HepG2 (cell line): Measurements from ENCODE around the gene PIK3IP1. TPM values are rescaled to one million over a fixed set of nuclear protein-coding genes. Genes with fewer than 3 reads are reported as not detected.

Experiments used
- AHR ChIP-seq: IDR thresholded peaks from 2 replicates; pipeline ENCODE4 v1.6.1; 2018; ENCODE audit warnings: missing genetic modification reagents, missing compliant biosample characterization
- BORCS8-MEF2B ChIP-seq: sonication (generic); formaldehyde crosslinking; IDR thresholded peaks from 2 replicates; pipeline ENCODE4 v1.8.0; 2022; ENCODE audit warnings: mild to moderate bottlenecking, missing genetic modification reagents
- DPF2 ChIP-seq: sonication (generic); formaldehyde crosslinking; IDR thresholded peaks from 2 replicates; pipeline ENCODE4 v1.4.0; 2020; ENCODE audit warnings: mild to moderate bottlenecking, low read depth, missing genetic modification reagents, borderline replicate concordance
- EHMT2 ChIP-seq: fragments of 200-600 bp; sonication (generic); IDR thresholded peaks from 2 replicates; pipeline ENCODE4 v1.7.0; 2017; ENCODE audit warnings: antibody characterized with exemption, low read depth, low read length, borderline replicate concordance
- KDM4B ChIP-seq: sonication (generic); formaldehyde crosslinking; IDR thresholded peaks from 2 replicates; pipeline ENCODE4 v1.4.0; 2020; ENCODE audit warnings: missing genetic modification reagents
- KLF16 ChIP-seq, 2 experiments: sonication (generic) in 1 of 2; formaldehyde crosslinking in 1 of 2; IDR thresholded peaks; 2 replicates each; pipeline versions ENCODE4 v1.6.1 to v1.8.0; 2016 to 2023; ENCODE audit warnings: missing genetic modification reagents in 2 of 2, missing compliant biosample characterization in 1 of 2
- LCORL ChIP-seq, 2 experiments: fragments of 450-650 bp in 1 of 2; sonication (generic) in 1 of 2; formaldehyde crosslinking in 1 of 2; IDR thresholded peaks; 2 replicates each; pipeline versions ENCODE4 v1.5.0 to v1.6.1; 2017 to 2020; ENCODE audit warnings: antibody characterized with exemption in 1 of 2, missing genetic modification reagents in 1 of 2
- NR2F6 ChIP-seq, 2 experiments: IDR thresholded peaks; 2 replicates each; pipeline ENCODE4 v1.6.1; 2016; ENCODE audit warnings: antibody characterized with exemption in 1 of 2, mild to moderate bottlenecking in 1 of 2
- ONECUT2 ChIP-seq: sonication (generic); formaldehyde crosslinking; IDR thresholded peaks from 2 replicates; pipeline ENCODE4 v1.4.0; 2020; ENCODE audit warnings: missing genetic modification reagents
- PHF20 ChIP-seq: sonication (generic); formaldehyde crosslinking; IDR thresholded peaks from 2 replicates; pipeline ENCODE4 v1.5.0; 2020; ENCODE audit warnings: mild to moderate bottlenecking, missing genetic modification reagents
- REPIN1 ChIP-seq: sonication (generic); formaldehyde crosslinking; IDR thresholded peaks from 2 replicates; pipeline ENCODE4 v1.8.0; 2022; ENCODE audit warnings: missing genetic modification reagents, low read depth, mild to moderate bottlenecking, borderline replicate concordance
- TOE1 ChIP-seq: sonication (generic); formaldehyde crosslinking; IDR thresholded peaks from 2 replicates; pipeline ENCODE4 v1.4.0; 2020; ENCODE audit warnings: mild to moderate bottlenecking, missing genetic modification reagents
- ZNF292 ChIP-seq: sonication (generic); formaldehyde crosslinking; IDR thresholded peaks from 2 replicates; pipeline ENCODE4 v1.8.1; 2022; ENCODE audit warnings: mild to moderate bottlenecking, low read depth, missing genetic modification reagents, borderline replicate concordance
- ZNF296 ChIP-seq: sonication (generic); formaldehyde crosslinking; conservative IDR thresholded peaks from 2 replicates; pipeline ENCODE4 v1.5.0; 2020; ENCODE audit warnings: mild to moderate bottlenecking, missing genetic modification reagents
- ZNF326 ChIP-seq: sonication (generic); formaldehyde crosslinking; IDR thresholded peaks from 2 replicates; pipeline ENCODE4 v1.4.0; 2020; ENCODE audit warnings: missing genetic modification reagents, borderline replicate concordance
- ZNF547 ChIP-seq: sonication (generic); formaldehyde crosslinking; IDR thresholded peaks from 2 replicates; pipeline ENCODE4 v1.5.1; 2020; ENCODE audit warnings: mild to moderate bottlenecking, missing genetic modification reagents
- ZNF550 ChIP-seq: sonication (generic); formaldehyde crosslinking; IDR thresholded peaks from 2 replicates; pipeline ENCODE4 v1.4.0; 2020; ENCODE audit warnings: mild to moderate bottlenecking, missing genetic modification reagents, borderline replicate concordance
- ZNF660 ChIP-seq: sonication (generic); formaldehyde crosslinking; IDR thresholded peaks from 2 replicates; pipeline ENCODE4 v1.5.1; 2020; ENCODE audit warnings: mild to moderate bottlenecking, low read depth, missing genetic modification reagents, borderline replicate concordance
- ZNF747 ChIP-seq: sonication (generic); formaldehyde crosslinking; IDR thresholded peaks from 2 replicates; pipeline ENCODE4 v1.8.1; 2023; ENCODE audit warnings: missing genetic modification reagents, mild to moderate bottlenecking, borderline replicate concordance
- ZNF773 ChIP-seq: sonication (generic); formaldehyde crosslinking; IDR thresholded peaks from 2 replicates; pipeline ENCODE4 v1.4.0; 2020; ENCODE audit warnings: missing genetic modification reagents, borderline replicate concordance
- polyA plus RNA-seq, 8 experiments: library from polyadenylated mRNA; depleted of rRNA in 3 of 8; stranded (reverse) in 7 of 8; unstranded in 1 of 8; fragments of >200 nt; fragmentation: Illumina TruSeq in 4 of 8; extraction: Trizol in 4 of 8; gene quantifications; 2 replicates each; pipeline versions ENCODE4 v1.2.1 to v1.2.3, GENCODE V29; 2011 to 2016; ENCODE audit warnings: low read depth in 4 of 8, missing spikeins in 1 of 8, mixed read lengths in 1 of 8; ENCODE audit not compliant: insufficient read depth in 1 of 8
- total RNA-seq, 5 experiments: library from RNA; depleted of rRNA; stranded (reverse); fragments of >200 nt; fragmentation: Illumina TruSeq; extraction: Trizol; gene quantifications; 2 replicates each; pipeline ENCODE4 v1.2.3, GENCODE V29; 2016; ENCODE audit warnings: low read depth in 1 of 5
- TF ChIP-seq, protein P1 (sequence below): sonication (generic); formaldehyde crosslinking; IDR thresholded peaks from 2 replicates; pipeline ENCODE4 v1.8.1; 2023; ENCODE audit warnings: missing genetic modification reagents, inconsistent platforms, borderline replicate concordance
- TF ChIP-seq, protein P2 (sequence below): sonication (generic); formaldehyde crosslinking; IDR thresholded peaks from 2 replicates; pipeline ENCODE4 v1.4.0; 2020; ENCODE audit warnings: mild to moderate bottlenecking, missing genetic modification reagents, borderline replicate concordance
- TF ChIP-seq, protein P3 (sequence below): sonication (generic); formaldehyde crosslinking; IDR thresholded peaks from 2 replicates; pipeline ENCODE4 v1.4.0; 2020; ENCODE audit warnings: low read depth, mild to moderate bottlenecking, missing genetic modification reagents
- TF ChIP-seq, protein P4 (sequence below): sonication (generic); formaldehyde crosslinking; IDR thresholded peaks from 2 replicates; pipeline ENCODE4 v1.5.1; 2020; ENCODE audit warnings: missing genetic modification reagents, mild to moderate bottlenecking, borderline replicate concordance

Gene PIK3IP1
- total and polyA plus RNA-seq, 2 of the 13 experiments (the other 11 are each of a cell fraction or from before 2014, with no cell fraction given), result 1.3 to 2.5 TPM

DNA sequence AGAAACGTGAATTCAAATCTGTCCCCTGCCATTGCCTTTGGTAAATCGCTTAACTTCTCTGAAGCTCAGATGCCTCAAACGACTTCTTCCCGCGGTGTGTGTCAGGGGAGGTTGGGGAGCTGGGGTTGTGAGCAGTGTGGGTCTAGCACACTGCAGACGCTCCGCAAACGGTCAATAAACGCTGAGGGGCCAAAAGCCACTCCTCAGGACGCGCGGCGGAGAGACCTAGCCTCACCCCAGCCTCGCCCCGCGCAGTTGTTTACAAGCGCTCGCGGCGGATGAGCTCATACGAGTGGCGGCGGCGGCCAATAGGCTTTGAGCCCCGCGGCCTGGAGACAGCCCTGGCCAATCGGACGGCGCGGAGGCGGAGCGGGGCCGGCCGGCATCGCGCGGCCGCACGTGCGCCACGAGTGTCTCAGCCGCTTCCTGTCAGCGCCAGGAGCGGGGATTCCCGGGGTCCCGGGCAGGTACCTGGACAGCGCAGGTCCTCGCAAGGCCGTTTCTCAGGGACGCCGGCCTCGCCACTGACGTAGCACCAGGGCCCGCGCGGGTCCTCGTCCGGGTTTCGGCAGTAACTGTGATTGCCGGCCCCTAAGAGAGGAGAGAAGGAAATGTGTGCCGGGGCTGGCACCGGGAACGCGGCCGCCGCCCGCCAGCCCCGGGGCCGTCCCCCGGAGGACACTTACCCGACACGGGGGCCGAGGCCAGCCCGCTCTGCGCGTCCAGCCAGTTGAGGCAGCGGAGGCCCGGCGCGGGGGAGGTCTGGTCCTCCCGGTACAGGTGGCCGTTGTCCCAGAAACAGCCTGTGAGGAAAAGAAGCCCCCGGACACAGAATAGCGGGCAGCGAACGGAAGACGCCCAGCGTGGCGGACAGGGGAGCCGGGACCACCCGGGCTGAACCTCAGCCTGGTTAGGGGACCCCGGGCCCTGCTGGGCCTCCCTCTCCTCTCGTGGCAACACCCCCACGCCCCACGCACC is 1.5 kb downstream of the PIK3IP1 start (continued):
- TF ChIP-seq ZNF547 (CRISPR knock-in tag) (peak; percentile 92), ZNF550 (no peak), AHR (0 out of 2 replicates have a peak, but pooled peaks have one; percentile 38), ZNF292 (CRISPR knock-in tag) (no peak), ONECUT2 (CRISPR knock-in tag) (no peak), PHF20 (CRISPR knock-in tag) (peak; percentile 59; the same call in 1 of the 2 replicates), NR2F6 (IDR thresholded peaks at IDR 0.05) (no peak), NR2F6 (CRISPR knock-in tag; IDR thresholded peaks at IDR 0.05) (no peak; the same call in 1 of the 2 replicates), TOE1 (CRISPR knock-in tag) (no peak), KLF16 (CRISPR knock-in tag; IDR thresholded peaks at IDR 0.05) (peak in 1 of 2 experiments; percentile 93; a peak in 2 of 4 replicates), BORCS8-MEF2B (CRISPR knock-in tag) (peak; percentile 86), DPF2 (CRISPR knock-in tag) (no peak), ZNF326 (CRISPR knock-in tag) (no peak), ZNF773 (CRISPR knock-in tag) (peak; percentile 95), KDM4B (CRISPR knock-in tag) (no peak), ZNF296 (CRISPR knock-in tag) (peak; percentile 65; the same call in 1 of the 2 replicates), REPIN1 (CRISPR knock-in tag) (0 out of 2 replicates have a peak, but pooled peaks have one; percentile 75), LCORL (IDR thresholded peaks at IDR 0.05) (no peak), LCORL (CRISPR knock-in tag; IDR thresholded peaks at IDR 0.05) (peak; percentile 94), ZNF660 (no peak), EHMT2 (no peak), ZNF747 (CRISPR knock-in tag) (peak; percentile 89)
- TF ChIP-seq, protein P1, sequence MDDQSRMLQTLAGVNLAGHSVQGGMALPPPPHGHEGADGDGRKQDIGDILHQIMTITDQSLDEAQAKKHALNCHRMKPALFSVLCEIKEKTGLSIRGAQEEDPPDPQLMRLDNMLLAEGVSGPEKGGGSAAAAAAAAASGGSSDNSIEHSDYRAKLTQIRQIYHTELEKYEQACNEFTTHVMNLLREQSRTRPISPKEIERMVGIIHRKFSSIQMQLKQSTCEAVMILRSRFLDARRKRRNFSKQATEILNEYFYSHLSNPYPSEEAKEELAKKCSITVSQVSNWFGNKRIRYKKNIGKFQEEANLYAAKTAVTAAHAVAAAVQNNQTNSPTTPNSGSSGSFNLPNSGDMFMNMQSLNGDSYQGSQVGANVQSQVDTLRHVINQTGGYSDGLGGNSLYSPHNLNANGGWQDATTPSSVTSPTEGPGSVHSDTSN (CRISPR knock-in tag), result peak; percentile 83; the same call in 1 of the 2 replicates
- TF ChIP-seq, protein P2, sequence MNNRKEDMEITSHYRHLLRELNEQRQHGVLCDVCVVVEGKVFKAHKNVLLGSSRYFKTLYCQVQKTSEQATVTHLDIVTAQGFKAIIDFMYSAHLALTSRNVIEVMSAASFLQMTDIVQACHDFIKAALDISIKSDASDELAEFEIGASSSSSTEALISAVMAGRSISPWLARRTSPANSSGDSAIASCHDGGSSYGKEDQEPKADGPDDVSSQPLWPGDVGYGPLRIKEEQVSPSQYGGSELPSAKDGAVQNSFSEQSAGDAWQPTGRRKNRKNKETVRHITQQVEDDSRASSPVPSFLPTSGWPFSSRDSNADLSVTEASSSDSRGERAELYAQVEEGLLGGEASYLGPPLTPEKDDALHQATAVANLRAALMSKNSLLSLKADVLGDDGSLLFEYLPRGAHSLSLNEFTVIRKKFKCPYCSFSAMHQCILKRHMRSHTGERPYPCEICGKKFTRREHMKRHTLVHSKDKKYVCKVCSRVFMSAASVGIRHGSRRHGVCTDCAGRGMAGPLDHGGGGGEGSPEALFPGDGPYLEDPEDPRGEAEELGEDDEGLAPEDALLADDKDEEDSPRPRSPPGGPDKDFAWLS (CRISPR knock-in tag), result no peak
- TF ChIP-seq, protein P3, sequence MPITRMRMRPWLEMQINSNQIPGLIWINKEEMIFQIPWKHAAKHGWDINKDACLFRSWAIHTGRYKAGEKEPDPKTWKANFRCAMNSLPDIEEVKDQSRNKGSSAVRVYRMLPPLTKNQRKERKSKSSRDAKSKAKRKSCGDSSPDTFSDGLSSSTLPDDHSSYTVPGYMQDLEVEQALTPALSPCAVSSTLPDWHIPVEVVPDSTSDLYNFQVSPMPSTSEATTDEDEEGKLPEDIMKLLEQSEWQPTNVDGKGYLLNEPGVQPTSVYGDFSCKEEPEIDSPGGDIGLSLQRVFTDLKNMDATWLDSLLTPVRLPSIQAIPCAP (CRISPR knock-in tag), result no peak
- TF ChIP-seq, protein P4, sequence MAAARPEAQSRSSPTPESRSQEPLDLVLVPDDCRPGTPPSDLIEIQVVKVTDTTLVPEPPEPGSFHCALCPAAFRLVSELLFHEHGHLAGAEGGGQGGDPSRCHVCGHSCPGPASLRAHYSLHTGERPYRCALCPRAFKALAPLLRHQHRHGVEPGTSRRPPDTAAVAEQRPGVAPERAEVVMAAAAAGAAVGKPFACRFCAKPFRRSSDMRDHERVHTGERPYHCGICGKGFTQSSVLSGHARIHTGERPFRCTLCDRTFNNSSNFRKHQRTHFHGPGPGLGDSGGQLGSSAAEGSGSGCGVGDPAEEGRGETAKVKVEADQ, result peak; percentile 73
